ENCODE measurements around the gene MACROD2.

The MACROD2 gene

DNA sequence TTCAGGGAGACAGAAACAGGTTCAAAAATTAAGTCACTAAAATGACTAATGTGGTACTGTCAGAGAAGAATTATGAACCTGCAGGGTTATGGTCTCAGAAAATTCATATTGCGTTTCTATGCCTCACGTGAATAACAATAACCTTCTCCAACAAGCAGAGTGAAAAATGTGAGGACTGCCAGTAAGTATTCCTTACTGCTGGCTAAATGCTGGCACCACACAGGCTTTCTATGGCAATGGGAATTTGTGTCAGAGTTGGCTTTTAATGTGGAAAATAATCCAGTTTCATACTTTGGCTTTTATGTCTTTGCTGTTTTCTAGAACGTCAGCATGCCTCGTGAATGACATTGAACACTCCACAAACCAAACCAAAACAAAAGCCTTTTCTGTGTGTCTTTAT is 1922.0 kb downstream of the MACROD2 start:
- DNase-seq, result no peak

DNA sequence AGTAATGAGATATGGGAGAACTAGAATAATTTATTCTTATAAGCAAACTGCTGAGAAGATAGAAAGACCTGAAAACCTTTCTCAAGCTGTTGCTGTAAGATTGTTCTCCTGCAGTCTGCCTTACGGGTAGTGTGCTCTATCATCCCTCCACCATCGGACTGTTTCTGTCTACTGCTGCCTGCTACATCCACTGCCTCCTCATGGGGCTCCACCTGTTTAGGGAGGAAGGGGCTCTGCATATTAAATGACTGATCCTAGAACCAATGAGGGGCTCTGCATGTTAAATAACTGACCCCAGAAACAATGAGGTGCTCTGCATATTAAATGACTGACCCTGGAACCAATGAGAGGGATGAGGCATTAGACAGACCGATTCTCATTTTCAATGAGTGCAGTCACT is 1923.3 kb downstream of the MACROD2 start:
- no peak for DNase-seq

DNA sequence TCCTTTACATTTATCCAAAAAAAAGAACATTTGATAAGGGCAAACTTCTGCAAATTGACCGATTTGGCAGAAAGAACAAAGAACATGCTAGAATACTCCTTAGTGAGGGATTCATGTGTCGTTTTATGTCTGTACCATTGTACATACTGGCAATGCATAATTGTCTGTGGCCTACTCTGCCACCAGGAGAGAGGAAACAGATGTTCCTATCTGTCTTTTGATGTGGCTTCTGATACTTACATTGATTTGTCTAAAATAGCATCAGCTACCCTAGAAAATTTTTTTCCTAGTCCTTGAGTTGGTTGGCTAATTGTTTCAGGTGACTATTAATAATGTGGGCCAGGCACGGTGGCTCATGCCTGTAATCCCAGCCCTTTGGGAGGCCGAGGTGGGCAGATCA is 1923.8 kb downstream of the MACROD2 start:
- DNase-seq, result no peak

DNA sequence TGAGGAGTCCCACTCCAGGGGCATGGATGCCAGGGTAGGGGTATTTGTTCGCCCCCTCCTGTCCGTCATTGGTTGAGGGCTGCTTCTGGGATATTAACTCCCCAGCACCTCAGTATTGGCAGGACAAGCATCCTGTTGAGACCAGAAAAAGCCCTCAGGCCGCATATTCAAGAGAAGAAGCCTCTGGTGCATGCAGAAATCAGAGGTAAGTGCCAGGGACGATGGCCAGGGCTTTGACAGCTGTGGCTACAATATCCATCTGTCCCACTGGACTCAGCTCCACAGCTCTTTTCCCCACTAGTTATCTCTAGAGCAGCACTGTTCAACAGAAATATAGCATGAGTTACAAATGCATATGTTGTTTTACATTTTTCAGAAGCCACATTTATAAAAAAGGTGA is 1926.6 kb downstream of the MACROD2 start:
- DNase-seq, result no peak

DNA sequence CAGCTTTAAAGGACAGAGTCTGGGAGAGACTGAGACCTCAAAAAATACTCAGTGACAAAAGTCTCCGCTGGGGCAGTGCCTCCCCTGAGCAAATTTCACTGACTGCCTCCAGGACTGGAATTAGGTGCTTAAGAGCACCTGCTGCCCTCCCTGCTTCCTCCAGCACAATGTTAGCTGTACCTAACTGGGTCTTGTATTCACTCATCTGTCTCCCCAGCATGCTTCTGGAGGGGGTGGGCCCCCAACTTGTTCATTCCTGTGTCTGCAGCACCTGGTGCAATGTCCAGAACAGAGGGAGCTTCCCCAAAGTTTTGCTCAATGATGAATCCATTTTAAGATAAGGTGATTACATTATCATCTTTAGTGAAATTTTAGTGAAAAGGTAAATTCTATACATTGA is 1927.2 kb downstream of the MACROD2 start:
- DNase-seq, result no peak

DNA sequence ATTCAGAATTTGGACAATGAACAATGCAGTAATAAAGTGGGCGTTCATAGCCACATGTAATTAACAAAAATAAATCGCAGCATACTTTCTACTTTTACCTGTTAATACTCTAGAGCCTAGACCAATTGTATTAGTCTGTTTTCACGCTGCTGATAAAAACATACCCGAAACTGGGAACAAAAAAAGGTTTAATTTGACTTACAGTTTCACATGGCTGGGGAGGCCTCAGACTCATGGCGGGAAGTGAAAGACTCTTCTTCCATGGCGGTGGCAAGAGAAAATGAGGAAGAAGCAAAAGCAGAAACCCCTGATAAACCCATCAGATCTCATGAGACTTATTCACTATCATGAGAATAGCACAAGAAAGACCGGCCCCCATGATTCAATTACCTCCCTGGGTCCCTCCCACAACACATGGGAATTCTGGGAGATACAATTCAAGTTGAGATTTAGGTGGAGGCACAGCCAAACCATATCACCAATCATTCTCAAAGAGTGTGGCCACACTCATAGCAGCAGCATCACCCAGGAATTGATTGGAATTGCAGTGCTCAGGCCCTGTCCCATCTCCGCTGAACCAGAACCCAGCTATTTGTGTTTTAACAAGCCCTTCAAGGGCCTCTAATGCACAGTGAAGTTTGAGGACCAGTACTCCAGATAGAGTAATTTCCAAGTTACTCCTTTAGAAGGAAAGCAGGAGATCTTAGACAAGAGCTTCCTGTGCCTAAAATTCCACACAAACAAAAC is 1927.9 kb downstream of the MACROD2 start:
- DNase-seq, result no peak

DNA sequence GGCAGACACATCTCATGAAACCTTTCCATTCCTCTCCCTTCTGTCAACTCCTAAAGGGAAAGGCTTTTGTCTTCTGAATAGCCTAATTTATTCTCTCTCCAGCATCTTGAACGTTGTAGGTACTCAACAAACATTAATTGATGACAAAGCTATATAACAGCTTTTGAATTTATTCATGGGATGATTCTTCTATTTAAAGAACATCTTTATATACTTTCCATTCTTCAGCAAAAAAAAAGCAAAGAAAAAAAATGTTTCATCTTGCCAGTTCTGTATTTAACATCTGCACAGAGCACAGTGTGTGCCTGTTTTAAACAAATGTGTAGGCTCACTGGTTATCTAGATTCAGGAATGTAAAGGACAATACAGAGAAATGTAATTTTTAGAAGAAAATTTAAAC is 1929.2 kb downstream of the MACROD2 start:
- no peak for DNase-seq

DNA sequence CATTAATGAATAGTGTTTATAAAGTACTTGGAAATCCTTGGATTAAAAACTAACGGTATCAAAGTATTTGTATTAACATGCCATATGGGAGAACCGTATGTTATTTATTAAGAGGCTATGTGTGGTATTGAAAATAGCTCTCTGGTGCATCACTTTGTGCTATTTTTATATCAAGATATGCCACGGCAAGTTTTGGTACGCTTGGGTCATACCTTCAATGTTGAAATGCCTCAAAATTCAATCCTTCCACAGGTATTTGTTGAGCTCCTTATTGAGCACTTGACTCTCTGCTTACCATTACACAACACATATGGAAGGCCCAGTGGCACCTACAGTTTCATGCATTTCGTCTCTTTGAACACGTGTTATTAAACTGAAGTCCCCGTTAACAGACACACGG is 1930.1 kb downstream of the MACROD2 start:
- DNase-seq, result no peak

DNA sequence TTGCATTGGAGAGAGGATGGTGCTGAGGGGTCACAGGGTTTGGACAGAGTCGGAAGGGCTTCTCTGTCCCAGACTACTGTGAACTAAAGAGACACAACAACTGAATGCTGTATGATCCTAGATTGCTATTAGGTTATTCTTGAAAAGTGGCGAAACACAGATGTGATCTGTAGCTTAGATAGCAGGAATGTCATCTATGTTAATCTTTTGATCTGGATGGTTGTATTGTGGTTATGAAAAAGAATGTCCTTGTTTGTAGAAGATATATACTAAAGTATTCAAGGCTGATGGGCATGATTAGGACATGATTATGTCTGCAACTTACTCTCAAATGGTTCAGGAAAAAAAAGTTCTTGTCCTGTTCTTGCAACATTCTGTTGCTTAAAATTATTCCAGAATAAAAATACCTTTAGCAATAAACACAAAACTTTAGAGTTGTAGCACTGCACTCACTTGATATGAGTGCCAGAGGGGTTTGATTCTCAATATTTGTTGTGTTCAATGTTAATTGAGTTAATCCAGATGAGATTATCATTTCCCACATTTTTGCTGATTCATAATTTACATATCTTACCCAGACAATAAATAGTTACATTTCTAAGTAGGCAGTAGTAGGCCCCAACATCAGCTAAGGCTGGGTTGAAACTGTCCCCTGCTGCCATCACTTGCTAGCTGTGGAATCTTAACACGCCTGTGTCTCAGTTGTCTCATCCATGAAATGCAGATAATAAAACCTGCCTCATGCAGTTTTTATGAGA is 1932.8 kb downstream of the MACROD2 start:
- no peak for DNase-seq

DNA sequence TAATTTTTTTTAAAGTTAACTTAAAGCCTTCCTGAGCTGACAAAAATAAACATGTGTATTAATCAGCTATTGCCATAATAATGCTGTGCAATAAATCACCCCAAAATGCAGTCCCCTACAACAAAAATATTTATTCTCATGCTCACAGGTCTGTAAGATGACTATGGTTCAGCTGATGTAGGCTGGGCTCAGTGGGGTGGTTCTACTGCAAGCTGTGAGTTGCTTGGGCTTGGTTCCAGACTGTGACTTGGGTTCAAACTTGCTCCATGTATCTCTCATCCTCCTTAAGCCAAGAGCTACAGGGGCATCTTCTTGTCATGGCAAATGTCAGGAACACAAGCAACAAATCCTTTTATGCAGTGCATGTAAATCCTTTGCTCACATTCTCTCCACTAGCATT is 1933.6 kb downstream of the MACROD2 start:
- no peak for DNase-seq

DNA sequence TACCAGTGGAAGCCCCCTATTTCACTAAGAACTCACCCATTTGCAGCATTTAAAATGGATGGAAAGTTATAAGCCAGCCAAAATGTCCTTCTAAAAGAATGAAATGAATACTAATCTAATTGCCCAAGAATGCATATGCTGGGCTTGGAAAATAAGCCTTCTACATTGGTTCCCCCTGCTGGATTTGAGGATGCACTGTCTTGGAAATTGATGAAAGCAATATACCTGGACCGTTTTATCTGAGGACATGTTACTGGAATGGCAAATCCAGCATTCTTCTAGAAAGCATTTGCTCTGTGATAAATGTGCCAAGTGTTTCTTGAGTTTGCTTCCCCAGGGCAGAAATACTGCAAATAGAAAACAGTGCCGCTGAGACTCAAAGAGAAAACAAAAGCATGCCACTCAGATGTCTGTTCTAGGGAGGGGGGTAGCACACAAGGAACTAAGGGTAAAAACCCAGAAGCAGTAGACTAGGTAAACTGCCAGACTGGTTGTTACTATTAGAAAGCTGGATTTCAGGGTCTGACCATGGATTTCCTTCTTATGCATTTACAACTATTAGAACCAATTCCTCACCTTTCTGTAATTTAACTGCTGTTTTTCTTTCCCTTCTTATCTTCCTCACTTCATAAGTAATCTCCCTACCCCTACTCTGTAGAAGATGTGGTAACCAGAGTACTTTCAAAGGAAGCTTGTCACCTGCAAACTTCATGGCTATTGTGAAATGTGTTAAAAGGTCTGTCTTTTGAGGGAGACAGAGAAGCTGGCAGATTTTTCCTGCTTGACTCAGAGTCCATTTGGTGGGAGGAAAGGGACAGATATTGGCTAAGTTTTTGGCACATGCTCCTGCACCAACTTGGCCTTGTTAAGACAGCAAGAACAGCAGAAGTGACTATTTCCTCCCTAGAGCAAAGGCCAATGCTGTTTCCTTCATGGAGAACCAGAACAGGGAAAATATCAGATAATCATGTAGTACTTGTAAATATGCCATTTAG is 1935.3 kb downstream of the MACROD2 start:
- DNase-seq, result no peak

DNA sequence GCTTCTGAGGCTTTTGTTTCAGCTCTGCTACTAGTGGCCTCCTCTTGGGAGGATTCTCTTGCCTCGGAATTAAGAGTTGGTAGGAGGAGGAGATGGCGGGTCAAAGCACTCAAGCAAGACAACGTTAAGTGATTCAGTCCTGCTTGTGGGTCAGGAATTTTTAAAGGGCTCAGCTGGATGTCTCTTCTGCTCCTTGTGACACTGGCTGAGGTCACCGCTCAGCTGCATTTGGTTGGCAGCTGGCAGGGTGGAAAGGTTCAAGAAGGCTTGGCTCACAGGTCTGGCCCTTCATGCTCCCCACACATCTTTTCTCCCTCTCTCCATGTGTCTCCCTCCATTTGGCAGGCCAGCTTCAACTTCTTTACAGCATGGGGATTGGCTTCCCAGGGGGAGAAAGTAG is 1936.6 kb downstream of the MACROD2 start:
- no peak for DNase-seq

DNA sequence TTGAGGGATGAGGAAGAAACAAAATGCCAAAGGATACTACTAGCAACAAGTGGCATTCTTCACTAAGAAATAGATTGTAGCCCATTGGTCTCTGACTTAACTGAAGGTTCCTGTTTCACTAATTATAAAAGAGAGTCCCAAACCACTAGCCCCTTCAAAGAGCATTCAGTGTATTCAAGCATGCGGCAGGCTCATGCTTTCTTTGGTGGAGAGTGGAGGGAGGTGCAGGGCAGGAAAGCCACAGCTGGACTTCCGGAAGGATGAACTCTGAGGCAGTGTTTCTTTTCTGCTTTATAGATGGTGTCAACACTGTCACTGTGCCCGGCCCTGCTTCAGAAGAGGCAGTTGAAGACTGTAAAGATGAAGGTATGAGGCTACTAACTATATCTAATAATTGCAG is 1941.9 kb downstream of the MACROD2 start:
- no peak for DNase-seq

DNA sequence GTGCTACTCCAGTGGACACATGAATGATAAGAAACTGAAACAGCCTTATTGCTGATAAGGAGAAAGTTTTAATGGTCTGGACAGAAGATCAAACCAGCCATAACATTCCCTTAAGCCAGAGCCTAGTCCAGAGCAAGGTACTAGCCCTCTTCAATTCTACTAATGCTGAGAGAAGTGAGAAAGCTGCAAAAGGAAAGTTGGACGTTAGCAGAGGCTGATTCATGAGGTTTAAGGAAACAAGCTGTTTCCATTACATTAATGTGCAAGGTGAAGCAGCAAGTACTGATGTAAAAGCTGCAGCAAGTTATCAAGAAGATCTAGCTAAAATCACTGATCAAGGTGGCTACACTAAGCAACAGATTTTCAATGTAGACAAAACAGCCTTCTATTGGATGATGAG is 1943.5 kb downstream of the MACROD2 start:
- DNase-seq, result no peak

DNA sequence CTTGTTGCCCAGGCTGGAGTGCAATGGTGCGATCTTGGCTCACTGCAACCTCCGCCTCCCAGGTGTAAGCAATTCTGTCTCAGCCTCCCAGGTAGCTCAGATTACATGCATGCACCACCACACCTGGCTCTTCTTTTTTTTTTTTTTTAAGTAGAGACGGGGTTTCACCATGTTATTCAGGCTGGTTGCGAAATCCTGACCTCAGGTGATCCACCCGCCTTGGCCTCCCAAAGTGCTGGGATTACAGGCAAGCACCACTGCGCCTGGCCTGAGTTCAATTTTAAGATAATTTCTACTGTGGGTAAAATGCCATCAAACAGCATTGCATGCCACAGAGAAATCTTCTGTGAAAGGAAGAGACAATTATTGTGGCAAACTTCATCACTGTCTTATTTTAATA is 1944.8 kb downstream of the MACROD2 start:
- DNase-seq, result no peak

DNA sequence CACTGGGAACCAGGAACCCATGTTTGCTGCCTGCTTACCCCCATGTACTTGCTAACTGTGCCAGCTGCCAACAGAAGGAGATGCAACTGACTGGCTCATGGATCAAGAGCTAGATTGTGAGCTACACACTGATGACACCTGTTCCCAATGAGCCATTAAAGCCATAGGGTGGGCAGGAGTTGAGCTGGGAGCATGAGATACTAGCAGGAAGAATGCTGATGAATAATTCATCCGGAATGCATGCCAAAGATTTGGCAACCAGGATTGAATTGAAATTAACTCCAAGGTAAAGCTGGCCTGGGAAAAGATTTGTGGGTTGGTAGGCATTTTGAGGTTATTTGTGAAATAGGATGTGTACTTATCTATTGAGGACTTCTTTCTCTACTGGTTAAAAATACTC is 1946.8 kb downstream of the MACROD2 start:
- no peak for DNase-seq

DNA sequence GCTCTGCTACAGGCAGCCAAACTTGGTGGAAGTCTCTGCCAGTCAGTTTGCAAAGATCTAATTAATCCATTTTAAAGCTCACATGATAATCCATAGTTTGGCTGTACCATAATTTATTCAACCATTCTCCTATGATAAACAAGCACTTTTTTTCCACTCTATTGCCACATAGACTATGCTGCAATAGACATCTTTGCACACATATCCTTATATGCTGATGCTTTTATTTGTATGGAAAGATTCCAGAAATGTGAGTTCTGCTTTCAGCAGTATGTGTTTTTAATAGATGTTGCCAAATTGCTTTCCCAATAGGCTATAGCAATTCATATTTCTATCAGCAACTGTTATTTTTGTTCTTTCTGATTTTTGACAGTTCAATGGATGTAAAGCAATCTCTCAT is 1950.0 kb downstream of the MACROD2 start:
- no peak for DNase-seq

DNA sequence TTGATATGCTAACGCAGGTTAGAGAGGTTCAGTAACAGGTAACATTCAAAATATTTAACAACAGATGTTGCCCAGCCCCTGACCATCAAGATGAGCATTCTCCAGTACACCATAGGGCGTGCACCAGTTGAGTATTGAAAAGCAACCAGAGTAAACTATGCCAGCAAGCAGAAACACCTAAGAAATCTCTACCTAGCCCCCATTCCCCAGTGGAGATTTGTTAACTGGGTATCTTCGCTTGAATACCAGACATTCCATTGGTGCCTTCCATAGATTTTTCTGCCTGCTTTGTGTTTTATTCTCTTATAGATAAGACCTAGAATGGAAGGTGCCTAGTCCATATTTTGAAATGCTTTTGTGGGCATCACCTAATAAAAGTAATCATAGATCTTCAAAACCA is 1954.1 kb downstream of the MACROD2 start:
- no peak for DNase-seq

DNA sequence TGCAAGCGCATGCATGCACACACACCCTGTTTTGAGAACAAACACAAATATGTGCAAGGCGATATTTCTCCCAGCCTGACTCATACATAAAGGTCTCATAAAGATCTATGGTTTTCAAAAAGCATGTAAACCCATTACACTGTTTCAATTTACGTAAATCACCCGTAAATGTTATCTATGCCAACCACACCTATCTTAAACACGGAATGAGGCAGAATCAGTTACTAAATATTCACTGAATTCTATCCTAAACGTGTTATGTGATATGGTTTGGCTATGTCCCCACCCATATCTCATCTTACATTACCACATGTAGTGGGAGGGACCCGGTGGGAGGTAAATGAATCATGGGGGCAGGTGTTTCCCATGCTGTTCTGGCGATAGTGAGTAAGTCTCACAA is 1956.3 kb downstream of the MACROD2 start:
- DNase-seq, result no peak

DNA sequence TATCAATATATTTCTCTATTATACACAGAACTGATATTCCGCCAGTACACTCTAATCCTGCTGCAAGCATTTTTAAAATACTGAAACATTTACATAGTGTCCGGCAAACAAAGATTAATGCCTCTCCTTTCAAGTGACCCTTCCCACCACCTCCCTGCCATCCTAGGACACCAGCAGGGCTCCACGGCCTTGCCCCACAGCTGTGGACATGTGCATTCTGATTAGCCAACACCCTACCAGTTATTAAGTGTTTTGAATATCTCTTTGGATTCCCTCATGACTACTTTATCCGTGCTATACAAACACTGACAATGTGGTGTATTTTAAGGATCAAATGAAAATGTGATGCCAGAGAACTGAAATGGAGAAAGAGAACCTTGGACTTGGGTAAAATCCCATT is 1962.8 kb downstream of the MACROD2 start:
- DNase-seq, result no peak

DNA sequence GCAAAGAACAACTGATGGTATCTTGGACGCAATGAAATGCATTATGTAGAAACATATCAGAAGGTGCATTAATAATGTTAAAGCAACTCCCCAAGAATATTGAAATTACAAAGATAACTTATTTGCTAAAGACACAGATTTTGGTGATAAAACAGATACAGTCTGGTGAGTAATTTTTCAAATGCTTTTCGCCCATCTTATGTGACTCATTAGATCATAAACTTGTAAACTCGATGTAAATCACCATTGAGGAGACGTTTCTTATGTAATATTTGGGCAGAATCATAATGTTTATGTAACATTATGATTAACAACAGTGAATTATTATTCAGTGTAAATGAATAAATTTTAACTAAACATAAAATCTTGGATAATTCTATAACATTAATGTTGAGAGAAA is 1969.8 kb downstream of the MACROD2 start:
- no peak for DNase-seq

DNA sequence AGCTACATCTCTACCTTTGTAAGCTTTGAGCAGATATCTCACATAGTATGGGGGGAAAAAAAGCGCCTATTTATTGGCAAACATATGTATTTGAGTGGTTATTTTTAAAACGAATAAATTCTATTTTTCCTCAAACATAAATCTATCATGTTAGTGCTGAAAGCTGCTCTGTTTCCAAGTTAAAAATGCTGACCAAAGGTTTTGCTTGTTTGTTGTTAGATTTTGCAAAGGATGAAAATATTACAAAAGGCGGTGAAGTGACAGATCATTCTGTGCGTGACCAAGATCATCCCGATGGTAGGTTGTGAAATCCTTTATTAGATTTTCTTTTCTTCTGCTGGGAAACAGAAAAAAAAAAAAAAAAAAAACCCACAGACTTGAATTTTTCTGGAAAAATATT is 1972.0 kb downstream of the MACROD2 start:
- no peak for DNase-seq

DNA sequence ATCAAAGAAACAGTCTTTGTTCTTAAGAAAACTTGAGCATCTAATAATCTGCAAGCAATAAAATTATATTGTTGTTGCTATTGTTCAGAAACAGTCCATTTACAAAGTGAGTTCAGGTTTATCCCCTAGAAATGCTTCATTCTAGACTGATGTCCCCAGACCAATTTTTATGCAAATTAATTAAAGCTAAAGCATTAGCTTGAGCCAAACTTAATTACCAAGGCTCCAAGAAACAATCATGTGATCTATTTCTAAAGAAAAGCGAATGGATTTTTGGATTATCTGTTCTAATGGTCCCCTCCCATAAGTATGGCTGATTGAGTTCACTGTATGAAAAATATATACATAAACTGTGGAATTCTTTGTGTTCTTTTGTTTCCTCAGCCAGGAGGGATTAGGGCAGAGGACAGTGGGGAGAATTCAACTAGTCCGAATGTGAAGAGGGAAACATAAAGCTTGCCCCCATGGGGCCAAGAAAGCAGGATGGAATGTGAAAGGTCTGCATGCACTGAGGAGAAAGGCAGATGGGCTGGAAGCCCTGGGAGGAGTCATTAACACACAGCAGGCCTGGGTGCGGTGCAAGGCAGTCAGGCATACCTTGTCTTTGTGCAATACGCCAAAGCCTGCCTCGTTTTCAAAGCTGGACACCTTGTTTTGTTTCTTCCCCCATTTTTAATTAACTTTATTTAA is 1980.9 kb downstream of the MACROD2 start:
- no peak for DNase-seq
